ENCODE measurements around the gene TECR.
"Not testable (repeated sequence)": the region's sequence is repeated elsewhere in the genome, so short reads cannot be mapped to it uniquely, and the experiment has no call there.

Gene TECR

DNA sequence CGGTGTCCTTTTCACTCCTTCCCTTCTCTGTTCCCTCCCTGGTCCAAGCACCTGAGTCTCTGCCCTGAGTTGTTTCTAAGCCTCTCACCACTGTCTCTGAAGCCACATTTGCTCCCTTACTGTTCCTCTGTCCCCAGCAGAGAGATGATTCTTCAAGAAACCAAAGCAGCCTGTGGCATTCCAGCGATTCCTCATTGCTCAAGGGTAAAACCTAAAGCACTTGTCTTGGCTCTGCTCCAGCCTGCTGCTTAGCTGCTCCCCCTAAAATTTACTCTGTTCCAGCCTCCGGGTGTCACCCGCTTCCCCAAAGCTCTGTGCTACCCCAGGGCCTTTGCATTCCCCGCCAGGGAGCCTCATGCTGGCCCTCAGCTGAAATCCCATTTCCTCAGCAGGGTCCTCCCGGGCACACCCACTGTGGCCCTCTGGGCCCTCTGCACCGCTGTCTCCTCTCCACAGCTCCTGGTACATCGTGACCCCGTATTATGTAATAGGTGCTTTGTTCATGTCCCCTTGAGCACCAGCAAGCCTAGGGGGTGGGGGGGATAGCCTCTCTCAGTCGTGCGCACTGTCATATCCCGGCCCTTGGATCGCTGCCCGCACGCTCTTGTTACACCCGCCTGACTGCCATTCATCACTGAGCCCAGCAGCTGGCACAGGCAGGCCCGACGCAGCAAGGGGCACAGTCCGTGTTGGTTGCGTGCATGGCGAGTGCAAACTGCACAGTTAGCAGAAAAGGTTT lies 15.8 kb downstream of the TECR start:
- Histone ChIP-seq H4K5ac (ENCODE audit: low read length) (no peak overlapping the region), H3K27ac (ENCODE audit: low read depth, low read length) (no peak overlapping the region), H3K4me1 (ENCODE audit: control insufficient read depth, low read depth, low read length) (peaks cover 1% of the 10 kb centered on the region), H3K4me2 (ENCODE audit: low read length) (no peak overlapping the region), H3K9ac (ENCODE audit: low read length) (no peak overlapping the region), H2BK120ac (ENCODE audit: low read depth, low read length) (no peak overlapping the region), H4K8ac (ENCODE audit: low read depth, low read length) (no peak overlapping the region), H3K36me3 (ENCODE audit: control insufficient read depth, insufficient read depth, low read length) (no peaks in the 10 kb centered on the region), H3K79me2 (ENCODE audit: control insufficient read depth, insufficient read depth, low read length) (no peaks in the 10 kb centered on the region), H3K18ac (ENCODE audit: low read length) (no peak overlapping the region), H2BK5ac (ENCODE audit: low read length) (no peak overlapping the region), H2BK15ac (replicated peaks; ENCODE audit: low read depth) (no peak overlapping the region), H3K23ac (ENCODE audit: low read length) (no peak overlapping the region), H3K56ac (ENCODE audit: low read length) (no peak overlapping the region), H3K4me3 (ENCODE audit: low read length) (no peak overlapping the region), H3K79me1 (ENCODE audit: low read length) (peaks cover 13% of the 10 kb centered on the region), H3K4ac (ENCODE audit: low read depth, low read length) (no peak overlapping the region), H2AK5ac (ENCODE audit: low read length) (no peak overlapping the region), H3K27me3 (ENCODE audit: insufficient read depth, low read length, poor library complexity) (no peaks in the 10 kb centered on the region)
- whole genome bisulfite sequencing (ENCODE audit: extremely low coverage, insufficient coverage, low lambda C conversion rate) = no CpG with 5 or more reads among the region's 21 CpGs
- no peak for DNase-seq

DNA sequence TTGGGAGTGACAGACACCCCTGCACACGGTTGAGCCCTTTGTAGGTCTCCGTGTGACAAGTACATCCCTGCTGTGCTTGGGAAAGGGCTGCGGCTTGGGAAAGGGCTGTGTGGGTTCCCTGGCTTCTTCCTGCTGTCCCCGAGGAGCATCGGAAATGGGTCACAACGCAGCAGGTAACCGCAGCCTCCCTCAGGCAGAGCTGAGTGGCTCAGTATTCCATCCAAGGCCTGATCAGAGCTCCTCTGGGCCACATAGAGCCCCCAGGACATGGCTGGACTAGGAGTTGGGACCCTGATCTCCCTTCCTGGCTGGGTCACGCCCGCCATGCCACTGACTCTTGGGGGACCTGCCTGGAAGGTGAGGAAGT lies 16.3 kb downstream of the TECR start:
- no peak overlapping the region for H2AK5ac ChIP-seq (ENCODE audit: low read length)
- H3K4ac ChIP-seq (ENCODE audit: low read depth, low read length) = no peak overlapping the region
- H3K36me3 ChIP-seq (ENCODE audit: control insufficient read depth, insufficient read depth, low read length) = no peaks in the 10 kb centered on the region
- no peak overlapping the region for H4K5ac ChIP-seq (ENCODE audit: low read length)
- H3K4me3 ChIP-seq (ENCODE audit: low read length) = no peak overlapping the region
- no peak overlapping the region for H3K27ac ChIP-seq (ENCODE audit: low read depth, low read length)
- no peak overlapping the region for H3K18ac ChIP-seq (ENCODE audit: low read length)
- DNase-seq = no peak
- H2BK120ac ChIP-seq (ENCODE audit: low read depth, low read length) = no peak overlapping the region
- H3K79me1 ChIP-seq (ENCODE audit: low read length) = peaks cover 13% of the 10 kb centered on the region
- H3K79me2 ChIP-seq (ENCODE audit: control insufficient read depth, insufficient read depth, low read length) = no peaks in the 10 kb centered on the region
- H3K23ac ChIP-seq (ENCODE audit: low read length) = no peak overlapping the region
- no peaks in the 10 kb centered on the region for H3K27me3 ChIP-seq (ENCODE audit: insufficient read depth, low read length, poor library complexity)
- WGBS (ENCODE audit: extremely low coverage, insufficient coverage, low lambda C conversion rate) = no CpG with 5 or more reads among the region's 9 CpGs
- no peak overlapping the region for H3K56ac ChIP-seq (ENCODE audit: low read length)
- no peak overlapping the region for H4K8ac ChIP-seq (ENCODE audit: low read depth, low read length)
- H3K9ac ChIP-seq (ENCODE audit: low read length) = no peak overlapping the region
- no peak overlapping the region for H3K4me2 ChIP-seq (ENCODE audit: low read length)
- H3K4me1 ChIP-seq (ENCODE audit: control insufficient read depth, low read depth, low read length) = peaks cover 1% of the 10 kb centered on the region
- H2BK15ac ChIP-seq (replicated peaks; ENCODE audit: low read depth) = no peak overlapping the region
- H2BK5ac ChIP-seq (ENCODE audit: low read length) = no peak overlapping the region

DNA sequence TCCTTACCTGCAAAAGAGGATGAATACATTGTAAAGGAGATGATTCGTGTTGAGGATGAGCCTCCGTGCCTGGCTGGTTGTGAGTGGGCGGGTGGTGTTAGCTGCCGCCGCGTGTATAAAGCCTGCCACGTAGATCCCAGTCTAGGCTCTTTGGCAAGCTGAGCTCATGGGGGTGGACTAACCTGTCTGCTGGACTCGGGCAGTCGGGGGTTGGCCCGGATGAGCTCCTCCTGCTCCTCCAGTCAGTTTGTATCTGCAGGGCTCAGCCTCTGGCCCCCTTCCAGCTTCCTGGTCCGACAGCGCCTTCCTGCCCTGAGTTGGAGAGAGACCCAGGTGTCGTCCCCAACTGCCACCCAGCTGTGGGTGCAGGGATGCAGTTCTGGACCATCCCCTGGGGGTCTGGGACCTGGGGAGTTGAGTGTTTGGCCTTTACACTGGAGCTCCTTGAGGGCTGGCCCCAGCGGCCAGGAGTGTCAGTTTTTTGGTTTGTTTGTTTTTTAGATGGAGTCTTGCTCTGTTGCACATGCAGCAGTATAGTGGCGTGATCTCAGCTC lies 20.9 kb downstream of the TECR start:
- H3K4me2 ChIP-seq (ENCODE audit: low read length) = no peak overlapping the region
- no peak overlapping the region for H4K5ac ChIP-seq (ENCODE audit: low read length)
- H3K9ac ChIP-seq (ENCODE audit: low read length) = no peak overlapping the region
- no peak overlapping the region for H3K4me3 ChIP-seq (ENCODE audit: low read length)
- no peaks in the 10 kb centered on the region for H3K27me3 ChIP-seq (ENCODE audit: insufficient read depth, low read length, poor library complexity)
- no peak overlapping the region for H3K56ac ChIP-seq (ENCODE audit: low read length)
- H3K79me1 ChIP-seq (ENCODE audit: low read length) = peaks cover 11% of the 10 kb centered on the region
- no peak for DNase-seq
- H3K27ac ChIP-seq (ENCODE audit: low read depth, low read length) = no peak overlapping the region
- H3K23ac ChIP-seq (ENCODE audit: low read length) = no peak overlapping the region
- H3K79me2 ChIP-seq (ENCODE audit: control insufficient read depth, insufficient read depth, low read length) = no peaks in the 10 kb centered on the region
- no peak overlapping the region for H2BK15ac ChIP-seq (replicated peaks; ENCODE audit: low read depth)
- H2BK5ac ChIP-seq (ENCODE audit: low read length) = no peak overlapping the region
- no peak overlapping the region for H4K8ac ChIP-seq (ENCODE audit: low read depth, low read length)
- H3K18ac ChIP-seq (ENCODE audit: low read length) = no peak overlapping the region
- H3K4ac ChIP-seq (ENCODE audit: low read depth, low read length) = no peak overlapping the region
- H2BK120ac ChIP-seq (ENCODE audit: low read depth, low read length) = no peak overlapping the region
- no peaks in the 10 kb centered on the region for H3K36me3 ChIP-seq (ENCODE audit: control insufficient read depth, insufficient read depth, low read length)
- WGBS (ENCODE audit: extremely low coverage, insufficient coverage, low lambda C conversion rate) = no CpG with 5 or more reads among the region's 15 CpGs
- no peak overlapping the region for H2AK5ac ChIP-seq (ENCODE audit: low read length)
- H3K4me1 ChIP-seq (ENCODE audit: control insufficient read depth, low read depth, low read length) = no peaks in the 10 kb centered on the region

DNA sequence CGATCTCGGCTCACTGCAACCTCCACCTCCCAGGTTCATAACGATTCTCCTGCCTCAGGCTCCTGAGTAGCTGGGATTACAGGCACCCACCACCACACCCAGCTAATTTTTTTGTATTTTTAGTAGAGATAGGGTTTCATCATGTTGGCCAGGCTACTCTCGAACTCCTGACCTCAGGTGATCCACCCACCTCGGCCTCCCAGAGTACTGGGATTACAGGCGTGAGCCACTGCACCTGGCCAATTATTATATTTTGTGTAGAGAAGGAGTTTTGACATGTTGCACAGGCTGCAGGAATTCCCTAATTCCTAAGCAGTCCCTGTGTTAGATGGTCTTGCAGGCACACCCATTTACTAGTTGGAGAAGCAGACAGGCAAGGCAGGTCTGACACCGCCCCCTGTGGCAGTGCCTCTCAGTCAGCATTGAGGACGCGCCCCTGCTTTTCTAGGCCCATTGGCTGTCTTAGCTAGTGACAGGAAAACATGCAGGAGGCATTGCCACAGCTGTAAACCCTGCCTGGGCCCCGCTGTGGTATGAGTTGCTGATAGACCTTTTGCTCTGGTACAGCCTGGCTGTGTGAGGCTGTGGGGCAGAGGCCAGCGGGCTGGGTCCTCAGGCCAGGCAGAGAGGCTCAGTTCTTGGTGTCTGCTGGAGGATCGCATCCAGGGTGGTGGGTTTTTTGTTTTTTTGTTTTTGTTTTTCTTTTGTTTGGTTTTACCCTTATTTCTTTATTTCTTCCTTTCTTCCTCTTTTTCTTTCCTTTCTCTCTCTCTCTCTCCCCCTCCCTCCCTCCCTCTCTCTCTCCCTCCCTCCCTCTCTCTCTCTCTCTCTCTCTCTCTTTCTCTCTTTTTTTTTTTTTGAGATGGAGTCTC lies 22.0 kb downstream of the TECR start:
- not testable (repeated sequence) for H3K23ac ChIP-seq (ENCODE audit: low read length); H3K27me3 ChIP-seq (ENCODE audit: insufficient read depth, low read length, poor library complexity); H4K5ac ChIP-seq (ENCODE audit: low read length); H3K4me2 ChIP-seq (ENCODE audit: low read length); H3K79me1 ChIP-seq (ENCODE audit: low read length); H3K4ac ChIP-seq (ENCODE audit: low read depth, low read length); H3K4me1 ChIP-seq (ENCODE audit: control insufficient read depth, low read depth, low read length); H3K56ac ChIP-seq (ENCODE audit: low read length); H3K27ac ChIP-seq (ENCODE audit: low read depth, low read length); H2BK5ac ChIP-seq (ENCODE audit: low read length); H3K18ac ChIP-seq (ENCODE audit: low read length); H2BK120ac ChIP-seq (ENCODE audit: low read depth, low read length); H3K79me2 ChIP-seq (ENCODE audit: control insufficient read depth, insufficient read depth, low read length); H4K8ac ChIP-seq (ENCODE audit: low read depth, low read length); H3K4me3 ChIP-seq (ENCODE audit: low read length); H2AK5ac ChIP-seq (ENCODE audit: low read length); H3K36me3 ChIP-seq (ENCODE audit: control insufficient read depth, insufficient read depth, low read length); H2BK15ac ChIP-seq (replicated peaks; ENCODE audit: low read depth)
- no CpG with 5 or more reads among the region's 12 CpGs for WGBS (ENCODE audit: extremely low coverage, insufficient coverage, low lambda C conversion rate)
- peak overlapping the region; percentile 29 for H3K9ac ChIP-seq (ENCODE audit: low read length)
- peak; percentile 90 for DNase-seq

DNA sequence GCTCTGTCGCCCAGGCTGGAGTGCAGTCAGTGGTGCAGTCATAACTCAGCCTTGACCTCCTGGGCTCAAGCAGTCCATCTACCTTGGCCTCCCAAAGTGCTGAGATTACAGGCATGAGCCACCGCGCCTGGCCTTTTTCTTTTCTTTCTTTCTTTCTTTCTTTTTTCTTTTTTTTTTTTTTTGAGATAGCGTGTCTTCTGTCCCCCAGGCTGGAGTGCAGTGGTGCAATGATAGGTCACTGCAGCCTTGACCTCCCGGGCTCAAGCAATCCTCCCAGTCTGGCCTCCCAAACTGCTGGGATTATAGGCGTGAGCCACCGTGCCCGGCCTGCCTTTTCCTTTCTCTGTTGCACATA lies 22.6 kb downstream of the TECR start:
- WGBS (ENCODE audit: extremely low coverage, insufficient coverage, low lambda C conversion rate) = no CpG with 5 or more reads among the region's 8 CpGs
- H3K4me1 ChIP-seq (ENCODE audit: control insufficient read depth, low read depth, low read length); H2BK120ac ChIP-seq (ENCODE audit: low read depth, low read length); H3K4me3 ChIP-seq (ENCODE audit: low read length); H4K8ac ChIP-seq (ENCODE audit: low read depth, low read length); H3K27ac ChIP-seq (ENCODE audit: low read depth, low read length); H3K23ac ChIP-seq (ENCODE audit: low read length); H3K27me3 ChIP-seq (ENCODE audit: insufficient read depth, low read length, poor library complexity); H4K5ac ChIP-seq (ENCODE audit: low read length); H3K79me2 ChIP-seq (ENCODE audit: control insufficient read depth, insufficient read depth, low read length); H3K56ac ChIP-seq (ENCODE audit: low read length); H2AK5ac ChIP-seq (ENCODE audit: low read length); H3K4ac ChIP-seq (ENCODE audit: low read depth, low read length); H3K9ac ChIP-seq (ENCODE audit: low read length); H2BK5ac ChIP-seq (ENCODE audit: low read length); H3K79me1 ChIP-seq (ENCODE audit: low read length); H3K36me3 ChIP-seq (ENCODE audit: control insufficient read depth, insufficient read depth, low read length); DNase-seq; H3K4me2 ChIP-seq (ENCODE audit: low read length); H3K18ac ChIP-seq (ENCODE audit: low read length); H2BK15ac ChIP-seq (replicated peaks; ENCODE audit: low read depth): not testable (repeated sequence)
